Sigmoid colon (tissue), 4 donors: Measurements from ENCODE around the gene SBK3.

ENCODE experiments used
- EP300 ChIP-seq, 4 donors: sonication (generic); formaldehyde crosslinking; IDR thresholded peaks; one replicate each; pipeline ENCODE4 v1.6.1; 2017; ENCODE audit warnings: antibody characterized with exemption in 4 of 4
- POLR2A ChIP-seq, 2 donors: fragments of 450-650 bp; IDR thresholded peaks; one replicate each; pipeline ENCODE4 v1.6.1; 2016; ENCODE audit warnings: antibody characterized with exemption in 2 of 2, mild to moderate bottlenecking in 2 of 2, moderate library complexity in 2 of 2
- TF ChIP-seq, protein P1 (sequence below), 4 experiments: fragments of 450-650 bp in 3 of 4; fragments of 200-600 bp in 1 of 4; IDR thresholded peaks; one replicate each; pipeline ENCODE4 v1.5.1; 2016 to 2019; ENCODE audit warnings: antibody characterized with exemption in 4 of 4, mild to moderate bottlenecking in 3 of 4, moderate library complexity in 2 of 4

DNA sequence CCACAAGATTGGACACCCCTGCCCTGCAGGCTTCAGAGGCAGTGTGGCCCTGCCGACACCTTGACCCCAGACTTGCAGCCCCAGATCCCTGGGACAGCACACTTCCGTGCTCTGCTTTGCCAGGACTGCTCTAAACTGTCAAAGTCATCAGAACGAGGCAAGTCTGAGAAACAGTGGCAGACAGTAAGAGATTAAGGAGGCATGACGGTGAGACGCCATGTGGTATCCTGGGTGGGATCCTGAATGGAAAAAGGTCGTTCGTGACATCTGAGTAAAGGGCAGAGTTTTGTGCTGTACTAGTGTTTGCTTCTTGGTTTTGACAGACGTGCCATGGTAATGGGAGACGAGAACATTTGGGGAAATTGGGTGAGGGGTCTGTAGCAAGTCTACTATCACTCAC, 21.5 kb upstream of the SBK3 start:
- TF ChIP-seq, protein P1, sequence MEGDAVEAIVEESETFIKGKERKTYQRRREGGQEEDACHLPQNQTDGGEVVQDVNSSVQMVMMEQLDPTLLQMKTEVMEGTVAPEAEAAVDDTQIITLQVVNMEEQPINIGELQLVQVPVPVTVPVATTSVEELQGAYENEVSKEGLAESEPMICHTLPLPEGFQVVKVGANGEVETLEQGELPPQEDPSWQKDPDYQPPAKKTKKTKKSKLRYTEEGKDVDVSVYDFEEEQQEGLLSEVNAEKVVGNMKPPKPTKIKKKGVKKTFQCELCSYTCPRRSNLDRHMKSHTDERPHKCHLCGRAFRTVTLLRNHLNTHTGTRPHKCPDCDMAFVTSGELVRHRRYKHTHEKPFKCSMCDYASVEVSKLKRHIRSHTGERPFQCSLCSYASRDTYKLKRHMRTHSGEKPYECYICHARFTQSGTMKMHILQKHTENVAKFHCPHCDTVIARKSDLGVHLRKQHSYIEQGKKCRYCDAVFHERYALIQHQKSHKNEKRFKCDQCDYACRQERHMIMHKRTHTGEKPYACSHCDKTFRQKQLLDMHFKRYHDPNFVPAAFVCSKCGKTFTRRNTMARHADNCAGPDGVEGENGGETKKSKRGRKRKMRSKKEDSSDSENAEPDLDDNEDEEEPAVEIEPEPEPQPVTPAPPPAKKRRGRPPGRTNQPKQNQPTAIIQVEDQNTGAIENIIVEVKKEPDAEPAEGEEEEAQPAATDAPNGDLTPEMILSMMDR (IDR thresholded peaks at IDR 0.05) = no peak
- TF ChIP-seq EP300 (IDR thresholded peaks at IDR 0.05) (no peak), POLR2A (IDR thresholded peaks at IDR 0.05) (no peak)
